ENCODE measurements around the gene KAT6B.

The KAT6B gene

DNA sequence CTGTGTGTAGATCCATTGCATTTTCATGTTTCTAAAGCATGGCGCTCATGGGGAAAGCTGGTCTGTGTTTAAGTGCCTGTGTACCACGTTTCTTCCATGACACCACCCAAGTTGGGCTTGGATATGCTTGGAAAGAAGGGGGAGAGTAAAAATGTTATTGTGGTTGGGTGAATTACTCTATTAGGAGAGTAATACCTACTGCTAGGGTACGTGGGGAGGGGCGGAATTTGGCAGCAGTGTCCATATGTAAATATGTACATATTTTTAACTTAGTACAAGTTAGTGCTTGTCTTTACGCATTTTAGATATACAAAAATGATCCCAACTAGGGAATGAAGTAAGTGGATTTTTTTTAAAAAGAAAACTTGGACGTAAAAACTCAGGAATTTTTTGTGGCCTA, 242.1 kb downstream of the KAT6B start:
- no peak for DNase-seq (ENCODE audit: low read depth)

DNA sequence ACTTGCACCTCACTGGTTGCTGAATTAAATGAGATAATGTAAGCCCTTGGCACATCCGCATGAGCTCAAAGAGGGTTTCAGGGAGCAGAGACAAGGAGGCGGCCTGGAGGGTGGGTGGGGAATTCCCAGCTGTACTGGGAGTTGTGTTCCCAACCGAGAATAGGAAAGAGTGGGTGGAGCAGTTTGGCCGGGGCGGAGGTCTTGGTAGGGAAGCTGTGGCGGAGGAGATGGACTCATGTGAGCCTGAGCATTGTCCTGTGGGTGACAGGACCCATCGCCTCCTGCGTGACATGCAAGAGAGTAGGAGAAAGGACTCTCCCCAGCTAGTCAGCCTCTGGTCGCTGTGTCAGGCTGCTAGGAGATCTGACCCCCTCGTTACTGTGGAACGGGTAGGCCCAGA, 244.1 kb downstream of the KAT6B start:
- peak; percentile 11 for DNase-seq (ENCODE audit: low read depth)

DNA sequence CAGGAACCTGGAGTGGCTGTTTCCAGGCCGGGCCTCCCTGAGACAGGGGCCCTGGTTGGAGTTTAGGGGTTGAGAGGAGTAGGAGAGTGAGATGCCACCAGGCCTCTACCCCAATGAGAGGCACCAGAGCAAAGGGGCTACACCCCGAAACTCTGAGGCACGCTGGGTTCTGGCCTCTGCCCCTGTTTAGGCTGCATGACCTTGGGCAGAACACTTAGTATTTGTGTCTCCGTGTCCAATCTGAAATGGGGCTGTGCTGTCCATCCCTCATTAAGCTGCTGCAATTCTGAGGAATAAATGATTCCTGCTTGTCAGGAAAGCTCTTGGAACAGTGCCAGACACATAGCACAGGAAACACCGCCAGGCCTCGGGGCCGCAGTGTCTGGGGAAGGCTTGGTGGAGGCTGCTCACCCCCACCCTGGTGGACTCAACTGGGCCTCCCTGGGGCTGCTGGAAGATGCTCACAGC, 244.6 kb downstream of the KAT6B start:
- peak; percentile 53 for DNase-seq (ENCODE audit: low read depth)

DNA sequence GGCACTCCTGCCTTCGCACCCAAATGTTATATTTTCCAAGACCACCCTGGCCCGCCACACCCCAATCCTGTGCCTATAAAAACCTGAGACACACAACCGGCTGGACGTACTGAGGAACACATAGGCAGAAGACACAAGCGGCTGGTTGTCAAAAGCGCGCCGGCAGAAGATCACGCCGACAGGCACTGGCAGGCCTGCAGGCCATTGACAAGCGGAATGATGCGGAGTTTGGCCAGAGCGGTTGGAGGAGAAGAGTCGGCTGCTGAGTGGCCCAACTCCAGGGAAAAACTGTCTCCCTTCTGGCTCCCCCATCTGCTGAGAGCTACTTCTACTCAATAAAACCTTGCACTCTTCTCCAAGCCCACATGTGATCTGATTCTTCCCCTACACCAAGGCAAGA, 245.4 kb downstream of the KAT6B start:
- DNase-seq (ENCODE audit: low read depth) = no peak

DNA sequence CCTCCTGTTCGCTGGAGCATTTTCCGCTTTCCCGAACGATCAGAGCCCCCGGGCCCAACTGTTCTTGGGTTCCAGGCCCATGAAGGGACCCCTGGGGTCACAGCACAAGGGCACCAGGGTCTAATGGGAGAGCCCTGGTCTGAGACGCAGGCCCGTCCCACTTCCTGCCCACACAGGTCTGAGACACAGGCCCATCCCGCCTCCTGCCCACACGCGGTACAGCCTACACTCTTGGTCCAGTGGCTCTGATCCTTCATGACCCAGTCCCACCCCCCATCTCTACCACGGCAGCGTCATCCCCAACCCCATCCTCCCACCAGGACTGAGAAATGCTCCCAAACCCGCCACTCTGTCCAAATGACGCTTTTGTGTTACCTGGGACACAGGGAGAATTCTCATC, 246.3 kb downstream of the KAT6B start:
- no peak for DNase-seq (ENCODE audit: low read depth)

DNA sequence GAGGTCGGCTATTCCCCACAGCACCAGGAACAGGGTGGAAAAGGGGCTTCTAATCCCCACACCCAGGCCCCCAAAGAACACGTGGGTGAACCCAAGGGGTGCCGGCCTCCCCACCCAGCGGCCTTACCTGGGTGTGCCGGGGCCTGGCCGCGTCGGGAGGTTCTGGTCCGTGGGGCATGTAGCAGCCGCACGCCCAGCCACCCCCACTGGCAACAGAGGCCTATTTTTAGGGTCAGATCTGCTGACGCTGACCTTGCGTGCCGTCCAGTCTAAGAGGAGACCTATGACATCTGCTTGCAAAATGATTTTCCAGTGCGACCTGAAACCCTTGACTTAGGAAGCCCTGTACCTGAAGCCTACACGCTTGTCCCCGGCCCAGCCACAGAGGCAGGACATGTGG, 247.0 kb downstream of the KAT6B start:
- DNase-seq (ENCODE audit: low read depth) = no peak

DNA sequence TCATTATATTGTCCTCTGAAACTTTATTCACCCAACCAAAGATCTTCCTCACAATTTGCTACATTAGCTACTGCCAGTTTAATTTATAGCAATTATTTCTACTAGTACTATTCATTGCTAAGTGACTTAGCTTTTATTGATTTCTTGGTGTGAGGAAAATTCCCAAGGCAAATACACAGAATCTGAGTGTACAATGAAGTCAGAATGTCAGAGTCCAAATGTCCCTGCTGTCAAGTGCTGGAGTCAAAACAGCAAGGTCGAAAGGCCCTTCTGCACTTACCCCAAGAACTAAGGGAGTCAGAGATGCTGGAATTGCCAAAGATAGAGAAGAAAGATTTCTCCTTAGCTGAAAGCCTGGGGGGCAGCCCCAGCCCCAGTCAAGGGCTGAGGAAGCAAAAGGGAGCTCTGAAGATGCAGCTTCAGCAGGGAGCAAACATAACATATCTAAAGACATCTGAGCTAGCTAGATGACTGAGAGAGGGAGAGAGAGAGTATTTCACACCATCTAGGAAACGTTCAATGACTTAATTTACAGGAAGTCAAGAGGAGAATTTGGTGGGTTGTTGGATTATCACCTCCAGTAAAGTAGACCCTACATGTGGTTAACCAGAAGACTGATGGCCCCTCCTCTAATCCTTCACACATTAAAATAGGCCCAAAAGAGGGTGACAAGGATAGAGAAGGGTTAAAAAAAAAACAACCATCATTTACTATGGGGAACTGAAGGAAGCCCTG, 248.5 kb downstream of the KAT6B start:
- DNase-seq (ENCODE audit: low read depth) = no peak

DNA sequence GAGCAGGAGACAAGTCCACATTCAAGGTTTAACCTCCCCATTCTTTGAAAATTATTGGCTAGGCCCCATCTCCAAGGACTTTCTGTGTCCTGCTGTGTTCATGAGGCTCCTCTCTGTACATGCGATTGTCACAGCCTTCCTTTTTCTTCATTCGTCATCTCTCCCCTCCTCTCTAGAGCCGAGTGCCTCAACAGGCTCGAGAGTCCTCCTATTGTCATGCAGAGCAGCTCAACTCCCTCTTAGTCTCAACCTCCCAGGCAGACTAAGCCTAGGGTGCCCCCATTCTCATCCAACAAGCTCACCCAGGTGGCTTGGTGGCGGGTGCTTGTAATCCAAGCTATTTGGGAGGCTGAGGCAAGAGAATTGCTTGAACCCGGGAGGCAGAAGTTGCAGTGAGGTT, 249.9 kb downstream of the KAT6B start:
- no peak for DNase-seq (ENCODE audit: low read depth)

DNA sequence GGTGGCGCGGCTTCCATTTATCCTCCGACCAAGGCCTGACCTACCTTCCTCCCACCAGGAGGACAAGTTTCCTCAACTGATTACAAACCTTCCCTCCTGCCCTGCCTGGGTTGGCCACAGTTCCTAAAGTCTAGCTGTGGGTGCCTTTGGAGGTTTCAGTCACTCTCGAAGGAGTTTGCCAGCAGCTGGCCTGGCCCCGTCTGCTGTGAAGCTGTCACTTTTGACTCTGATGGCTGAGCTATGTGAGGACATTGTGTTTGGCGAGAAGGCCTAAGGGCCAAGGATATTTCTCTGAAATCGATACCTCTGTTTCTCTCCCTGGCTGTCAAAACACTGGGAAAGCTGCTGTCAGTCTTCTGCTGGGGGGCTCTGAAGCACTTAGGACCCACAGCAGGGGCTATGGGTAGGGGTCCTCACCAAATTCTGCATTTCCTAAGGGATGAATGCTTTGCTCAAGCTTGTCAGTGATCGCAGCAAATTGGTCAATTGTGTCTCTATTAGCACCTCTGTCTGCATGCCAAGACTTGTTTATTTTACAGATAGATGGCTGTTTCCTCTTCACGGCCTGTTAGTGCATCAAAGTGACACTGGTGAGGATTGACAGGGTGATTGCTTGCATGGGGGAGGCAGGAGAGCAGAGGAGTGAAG, 253.2 kb downstream of the KAT6B start:
- no peak for DNase-seq (ENCODE audit: low read depth)

DNA sequence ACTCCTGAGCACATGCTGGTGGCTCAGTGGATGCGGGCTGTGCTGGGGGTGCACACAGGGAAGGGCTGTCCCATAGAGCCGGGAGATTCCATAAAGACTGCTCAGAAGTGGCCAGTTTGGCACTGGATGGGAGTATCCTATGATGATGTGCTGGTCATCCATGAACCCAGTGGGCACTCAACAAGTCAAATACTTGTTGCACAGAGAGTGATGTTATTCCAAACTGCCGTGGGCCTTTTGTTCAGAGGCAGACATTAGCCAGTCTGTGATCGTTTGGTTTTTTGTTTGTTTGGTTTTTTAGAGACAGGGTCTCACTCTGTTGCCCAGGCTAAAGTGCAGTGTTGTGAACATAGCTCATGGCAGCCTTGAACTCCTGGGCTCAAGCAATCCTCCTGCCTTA, 254.2 kb downstream of the KAT6B start:
- no peak for DNase-seq (ENCODE audit: low read depth)

DNA sequence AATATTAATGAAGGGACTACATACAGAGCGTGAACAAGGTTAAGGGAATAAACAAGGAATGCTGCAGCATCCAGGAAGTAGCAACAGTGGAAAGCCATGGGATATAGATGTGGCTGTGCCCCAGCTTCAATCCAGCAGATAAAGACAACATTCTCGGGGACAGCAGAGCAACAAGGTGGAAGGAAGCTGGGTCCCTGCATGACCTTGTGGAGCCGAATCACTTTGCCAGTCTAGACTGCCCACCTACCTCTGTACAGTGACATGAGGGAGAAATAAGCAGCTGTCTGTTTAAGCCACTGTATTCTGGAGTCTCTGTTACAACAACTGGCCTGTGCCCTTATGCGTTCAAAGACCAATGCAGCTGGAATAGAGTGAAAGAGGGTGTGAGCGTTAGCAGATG, 255.0 kb downstream of the KAT6B start:
- DNase-seq (ENCODE audit: low read depth) = no peak
